T47D (cell line): Measurements from ENCODE around the gene MORC1.

ENCODE experiments used
- DNase-seq, 2 experiments: peaks; one replicate each; pipeline versions ENCODE4 v3.0.0 to v3.0.0-alpha.2; 2011 to 2012; ENCODE audit warnings: low read depth in 1 of 2, low spot score in 1 of 2
- JUND ChIP-seq: IDR thresholded peaks from 2 replicates; pipeline ENCODE4 v1.6.1; 2012; ENCODE audit warnings: low read depth
- in situ Hi-C: cut with HindIII; loops from 2 replicates; pipeline ENCODE4 v1.10.0; 2016; ENCODE audit warnings: low sequenced_read_pairs, low pct_unique_long_range_greater_than_20kb

Gene MORC1

GRCh38 chr3:108976058-108976457, 141.9 kb downstream of the MORC1 start:
- DNase-seq: no peak
- TF ChIP-seq JUND: no peak
- in situ Hi-C loops: no loop called here

GRCh38 chr3:108973019-108973418, 144.9 kb downstream of the MORC1 start:
- no peak for TF ChIP-seq JUND
- no peak for DNase-seq
- in situ Hi-C loops: no loop called here

GRCh38 chr3:108972482-108972881, 145.5 kb downstream of the MORC1 start:
- in situ Hi-C loops: no loop called here
- peak in 1 of 2 experiments; percentile 9 for DNase-seq
- no peak for TF ChIP-seq JUND

GRCh38 chr3:108970561-108970960, 147.4 kb downstream of the MORC1 start:
- in situ Hi-C loops: no loop called here
- DNase-seq: no peak
- no peak for TF ChIP-seq JUND

GRCh38 chr3:108966773-108967172, 151.2 kb downstream of the MORC1 start:
- in situ Hi-C loops: no loop called here
- DNase-seq: no peak
- TF ChIP-seq JUND: no peak

- in situ Hi-C loops: no loop called here
- no peak for TF ChIP-seq JUND
- no peak for DNase-seq
These were observed 158.9 kb downstream of the MORC1 start for GRCh38 chr3:108959017-108959416.

GRCh38 chr3:108953700-108954099, 164.2 kb downstream of the MORC1 start, which contains the start of gene GUCA1C:
TSS of gene GUCA1C (minus strand) at chr3:108953879. CDS start at chr3:108953762, 117 bp downstream.
- in situ Hi-C loops: no loop called here
- no peak for DNase-seq
- no peak for TF ChIP-seq JUND

- DNase-seq: no peak
- no peak for TF ChIP-seq JUND
- in situ Hi-C loops: no loop called here
These were observed 164.7 kb downstream of the MORC1 start for GRCh38 chr3:108953210-108953609.

GRCh38 chr3:108951820-108952501, 166.0 kb downstream of the MORC1 start:
- DNase-seq: no peak
- in situ Hi-C loops: no loop called here
- TF ChIP-seq JUND: no peak

GRCh38 chr3:108947855-108948254, 170.1 kb downstream of the MORC1 start:
- in situ Hi-C loops: no loop called here
- no peak for TF ChIP-seq JUND
- DNase-seq: peak in 1 of 2 experiments; percentile 14

- no peak for TF ChIP-seq JUND
- in situ Hi-C loops: no loop called here
- no peak for DNase-seq
These were observed 171.3 kb downstream of the MORC1 start for GRCh38 chr3:108946292-108947285.

GRCh38 chr3:108940568-108941263, 177.2 kb downstream of the MORC1 start:
- TF ChIP-seq JUND: no peak
- no peak for DNase-seq
- in situ Hi-C loops: no loop called here

- no peak for DNase-seq
- TF ChIP-seq JUND: no peak
- in situ Hi-C loops: no loop called here
These were observed 177.8 kb downstream of the MORC1 start for GRCh38 chr3:108940166-108940565.
